GM12865 (cell line): ENCODE data around the gene RLN3.

ENCODE experiments used
- DNase-seq: peaks from one replicate; pipeline ENCODE4 v3.0.0; 2010; ENCODE audit warnings: low read depth
- H3K4me3 ChIP-seq: 2 replicates; pipeline ENCODE4 v1.5.1; 2011; ENCODE audit warnings: mild to moderate bottlenecking, low read depth, low read length, control low read depth
- CTCF ChIP-seq: IDR thresholded peaks from 2 replicates; pipeline ENCODE4 v1.5.1; 2011; ENCODE audit warnings: low read length, control low read depth, low read depth, inconsistent platforms; ENCODE audit not compliant: insufficient read depth; ENCODE audit errors: missing control alignments

The RLN3 gene

DNA sequence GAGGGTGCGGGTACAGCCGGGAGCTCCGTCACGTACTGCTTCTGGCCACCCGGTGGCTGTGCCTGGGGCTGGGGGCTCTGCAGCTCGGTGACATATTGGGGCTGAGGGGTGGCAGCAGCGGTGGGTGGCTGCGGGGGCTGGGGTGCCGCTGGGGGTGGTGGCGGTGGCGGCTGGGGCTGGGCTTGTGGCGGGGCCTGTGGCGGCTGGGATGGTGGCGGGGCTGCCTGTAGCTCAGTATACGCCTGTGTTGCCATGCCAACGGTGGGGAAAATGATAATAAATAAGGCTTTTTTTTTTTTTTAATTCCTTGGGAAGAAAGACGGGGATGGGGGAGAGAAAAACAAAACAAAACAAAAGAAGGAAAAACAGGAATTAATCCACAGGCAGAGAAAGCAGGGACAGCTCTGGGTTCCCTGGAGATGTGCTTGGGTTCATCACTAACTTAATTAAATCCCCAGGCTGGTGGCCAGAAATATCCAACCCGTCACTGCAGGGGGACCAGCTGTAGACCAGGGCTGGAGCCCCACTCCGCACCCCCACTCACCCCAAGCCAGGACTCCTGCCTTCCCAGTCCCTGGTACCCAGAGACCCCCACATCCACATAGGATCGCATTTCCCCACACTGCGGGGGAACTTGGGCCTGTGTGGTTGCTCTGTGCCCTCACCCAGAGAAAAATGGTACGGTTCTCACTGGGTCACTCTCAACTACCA, 34.2 kb upstream of the RLN3 start:
- DNase-seq: no peak
- H3K4me3 ChIP-seq: no peak overlapping the region
- TF ChIP-seq CTCF: no peak

GRCh38 chr19:13995017-13995728, 32.8 kb upstream of the RLN3 start:
- TF ChIP-seq CTCF: no peak
- DNase-seq: no peak
- no peak overlapping the region for H3K4me3 ChIP-seq

GRCh38 chr19:13995878-13996765, 31.8 kb upstream of the RLN3 start:
- H3K4me3 ChIP-seq: no peak overlapping the region
- no peak for TF ChIP-seq CTCF
- no peak for DNase-seq

- no peak for DNase-seq
- no peak overlapping the region for H3K4me3 ChIP-seq
- TF ChIP-seq CTCF: no peak
Measured at GRCh38 chr19:13996928-13997630, 30.9 kb upstream of the RLN3 start.

DNA sequence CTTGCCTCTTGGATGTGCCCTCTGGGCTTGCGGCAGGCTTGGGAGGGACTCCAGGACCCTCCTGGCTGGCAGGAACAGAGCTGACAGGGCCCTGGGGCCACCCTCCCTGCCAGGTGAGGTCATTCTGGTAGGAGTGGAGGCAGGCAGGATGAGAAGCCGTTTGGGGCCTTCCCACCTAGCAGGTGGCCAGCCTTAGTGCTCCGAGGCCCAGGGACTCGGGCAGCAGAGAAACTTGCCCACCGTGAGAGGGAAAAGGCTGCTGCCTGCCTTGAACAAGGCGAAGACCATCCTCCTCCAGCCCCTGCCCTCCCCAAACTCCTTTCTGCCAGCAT, 30.4 kb upstream of the RLN3 start:
- H3K4me3 ChIP-seq: no peak overlapping the region
- no peak for TF ChIP-seq CTCF
- no peak for DNase-seq

DNA sequence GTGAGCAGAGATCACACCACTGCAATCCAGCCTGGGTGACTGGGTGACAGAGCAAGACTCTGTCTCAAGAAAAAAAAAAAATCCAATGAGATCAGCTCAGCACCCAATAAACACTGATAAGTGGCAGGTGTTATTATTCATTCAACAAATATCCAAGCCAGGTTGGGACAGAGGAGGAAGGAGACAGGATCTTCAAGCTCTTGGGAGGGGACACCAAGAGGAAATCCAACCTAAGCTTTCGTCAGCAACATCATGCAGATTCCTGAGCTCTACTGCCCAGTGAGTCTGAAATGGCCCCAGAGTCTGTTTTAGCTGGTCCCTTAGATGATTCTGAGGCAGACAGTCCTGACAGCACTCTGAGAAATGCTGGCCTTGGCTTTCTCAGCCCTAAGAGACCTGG, 29.5 kb upstream of the RLN3 start:
- no peak for DNase-seq
- TF ChIP-seq CTCF: no peak
- no peak overlapping the region for H3K4me3 ChIP-seq
